ENCODE measurements around the gene UBE3C. TPM values are rescaled to one million over a fixed set of nuclear protein-coding genes. Genes with fewer than 3 reads are reported as not detected.

UBE3C gene
- total and polyA plus RNA-seq, 2 of the 13 experiments (the other 11 are each of a cell fraction or from before 2014, with no cell fraction given): 27.0 to 48.2 TPM

DNA sequence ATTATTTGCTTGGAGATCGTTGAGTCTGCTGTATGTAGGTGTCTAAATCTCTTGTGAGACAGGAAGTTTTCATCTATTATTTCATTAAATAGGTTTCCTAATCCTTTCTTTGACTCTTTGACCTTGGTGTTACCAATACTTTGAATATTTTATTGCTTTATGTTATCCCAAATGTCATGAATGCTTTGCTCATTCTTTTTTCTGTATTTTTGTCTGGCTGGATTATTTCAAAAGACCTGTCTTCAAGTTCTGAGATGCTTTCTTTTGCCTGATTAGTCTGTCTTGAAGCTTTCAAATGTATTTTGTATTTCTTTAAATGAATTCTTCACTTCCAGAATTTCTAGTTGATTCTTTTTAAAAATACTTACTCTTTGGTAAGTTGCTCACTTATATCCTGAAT, 27.3 kb downstream of the UBE3C start:
- no peak for ATAC-seq
- no peaks in the 10 kb centered on the region for H3K4me1 ChIP-seq (ENCODE audit: insufficient read depth, low read length)
- intact Hi-C loops (cut with micrococcal nuclease; ENCODE audit: unreplicated experiment) (loop anchor here (5.0 kb wide), 1 partner anchor 206 kb away; no protein-coding TSS in a partner anchor), in situ Hi-C loops (cut with HindIII; ENCODE audit: extremely low pct_ligation_motif_present, low pct_unique_long_range_greater_than_20kb) (no loop called here)
- H2AFZ ChIP-seq (ENCODE audit: low read length): no peak overlapping the region
- H3K79me2 ChIP-seq (ENCODE audit: insufficient read depth, low read length): peaks cover 47% of the 10 kb centered on the region
- BruUV-seq (replicated peaks): no TSS peak
- H3K36me3 ChIP-seq (replicated peaks in 1 of 2; ENCODE audit: control insufficient read depth in 1 of 2, insufficient read depth in 2 of 2, low read length in 2 of 2): peaks cover 14 to 54% of the 10 kb centered on the region in 2 experiments; a peak in 4 of 5 replicates
- no peak overlapping the region for H3K4me2 ChIP-seq (ENCODE audit: low read depth, low read length)
- H3K27ac ChIP-seq (ENCODE audit: extremely low read length, insufficient read depth, low read length): no peak overlapping the region
- H3K27me3 ChIP-seq (ENCODE audit: control insufficient read depth in 1 of 2, insufficient read depth in 2 of 2, low read length in 2 of 2): no peaks in the 10 kb centered on the region
- no peak overlapping the region for H3K4me3 ChIP-seq (replicated peaks in 1 of 3; ENCODE audit: insufficient read depth in 1 of 3, low read depth in 2 of 3, low read length in 3 of 3)
- ChIA-PET CTCF (ENCODE audit: low intra/inter-chr PET ratio, low total read pairs) (no interaction called here), POLR2A (no interaction called here)
- WGBS (ENCODE audit: low lambda C conversion rate): 85% methylated on average over 1 of the region's 1 CpG
- no peak overlapping the region for H3K9ac ChIP-seq (ENCODE audit: insufficient read depth, low read depth, low read length)
- peaks cover 10% of the 10 kb centered on the region; the same call in 1 of the 2 replicates for H4K20me1 ChIP-seq (ENCODE audit: insufficient read depth, low read length)
- no peaks in the 10 kb centered on the region for H3K9me3 ChIP-seq (ENCODE audit: low read length)
- no peak for DNase-seq (ENCODE audit: low spot score)
- TF ChIP-seq ZNF180 (CRISPR knock-in tag; IDR thresholded peaks at IDR 0.05; ENCODE audit: borderline replicate concordance, low read depth): no peak
- TF ChIP-seq, protein P1, sequence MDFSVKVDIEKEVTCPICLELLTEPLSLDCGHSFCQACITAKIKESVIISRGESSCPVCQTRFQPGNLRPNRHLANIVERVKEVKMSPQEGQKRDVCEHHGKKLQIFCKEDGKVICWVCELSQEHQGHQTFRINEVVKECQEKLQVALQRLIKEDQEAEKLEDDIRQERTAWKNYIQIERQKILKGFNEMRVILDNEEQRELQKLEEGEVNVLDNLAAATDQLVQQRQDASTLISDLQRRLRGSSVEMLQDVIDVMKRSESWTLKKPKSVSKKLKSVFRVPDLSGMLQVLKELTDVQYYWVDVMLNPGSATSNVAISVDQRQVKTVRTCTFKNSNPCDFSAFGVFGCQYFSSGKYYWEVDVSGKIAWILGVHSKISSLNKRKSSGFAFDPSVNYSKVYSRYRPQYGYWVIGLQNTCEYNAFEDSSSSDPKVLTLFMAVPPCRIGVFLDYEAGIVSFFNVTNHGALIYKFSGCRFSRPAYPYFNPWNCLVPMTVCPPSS (IDR thresholded peaks at IDR 0.05): no peak
- TF ChIP-seq MED1 (CRISPR knock-in tag; IDR thresholded peaks at IDR 0.05): no peak
- TF ChIP-seq, protein P2, sequence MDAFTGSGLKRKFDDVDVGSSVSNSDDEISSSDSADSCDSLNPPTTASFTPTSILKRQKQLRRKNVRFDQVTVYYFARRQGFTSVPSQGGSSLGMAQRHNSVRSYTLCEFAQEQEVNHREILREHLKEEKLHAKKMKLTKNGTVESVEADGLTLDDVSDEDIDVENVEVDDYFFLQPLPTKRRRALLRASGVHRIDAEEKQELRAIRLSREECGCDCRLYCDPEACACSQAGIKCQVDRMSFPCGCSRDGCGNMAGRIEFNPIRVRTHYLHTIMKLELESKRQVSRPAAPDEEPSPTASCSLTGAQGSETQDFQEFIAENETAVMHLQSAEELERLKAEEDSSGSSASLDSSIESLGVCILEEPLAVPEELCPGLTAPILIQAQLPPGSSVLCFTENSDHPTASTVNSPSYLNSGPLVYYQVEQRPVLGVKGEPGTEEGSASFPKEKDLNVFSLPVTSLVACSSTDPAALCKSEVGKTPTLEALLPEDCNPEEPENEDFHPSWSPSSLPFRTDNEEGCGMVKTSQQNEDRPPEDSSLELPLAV (CRISPR knock-in tag; conservative IDR thresholded peaks at IDR 0.05; ENCODE audit: low read depth): no peak
- no peak for TF ChIP-seq ZNF746 (CRISPR knock-in tag; IDR thresholded peaks at IDR 0.05)
- no peak for TF ChIP-seq SIN3B (IDR thresholded peaks at IDR 0.05; ENCODE audit: low read length)
- no peak for FAIRE-seq

Data from HepG2 (cell line).